OCI-LY7 (cell line): ENCODE data around the gene MCM7.

Experiments used
- CTCF ChIP-seq: fragments of 200-600 bp; sonication (generic); conservative IDR thresholded peaks from 2 replicates; pipeline ENCODE4 v1.5.1; 2014; ENCODE audit warnings: mild to moderate bottlenecking, antibody characterized with exemption, low read length, moderate library complexity, mixed read lengths
- EZH2phosphoT487 ChIP-seq: fragments of 200-600 bp; sonication (generic); IDR thresholded peaks from 2 replicates; pipeline ENCODE4 v1.6.1; 2018; ENCODE audit warnings: low read depth, borderline replicate concordance, mild to moderate bottlenecking, mixed run types, antibody characterized with exemption, low read length, moderate library complexity, mixed read lengths

DNA sequence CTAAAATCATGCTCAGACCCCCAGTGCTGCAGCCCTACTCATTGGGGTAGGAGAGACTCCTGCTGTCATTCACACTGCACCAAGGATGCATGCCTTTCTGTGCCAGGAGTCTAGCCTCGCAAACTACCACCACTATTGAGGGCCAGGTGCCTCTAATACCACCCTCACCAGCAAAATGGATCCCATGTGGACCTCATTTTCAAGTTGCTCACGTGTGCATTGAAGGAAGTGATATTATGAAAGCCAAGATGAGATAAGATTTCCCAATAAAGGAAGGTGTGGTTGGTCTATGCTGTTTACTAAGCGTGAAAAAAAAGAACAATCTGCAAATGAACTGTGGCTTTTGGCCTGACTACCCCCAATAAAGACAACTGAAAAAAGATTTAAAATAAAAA lies 40.4 kb upstream of the MCM7 start:
- TF ChIP-seq CTCF, result no peak
- TF ChIP-seq EZH2phosphoT487, result no peak
